ENCODE results near the gene EXD3.

Gene EXD3

DNA sequence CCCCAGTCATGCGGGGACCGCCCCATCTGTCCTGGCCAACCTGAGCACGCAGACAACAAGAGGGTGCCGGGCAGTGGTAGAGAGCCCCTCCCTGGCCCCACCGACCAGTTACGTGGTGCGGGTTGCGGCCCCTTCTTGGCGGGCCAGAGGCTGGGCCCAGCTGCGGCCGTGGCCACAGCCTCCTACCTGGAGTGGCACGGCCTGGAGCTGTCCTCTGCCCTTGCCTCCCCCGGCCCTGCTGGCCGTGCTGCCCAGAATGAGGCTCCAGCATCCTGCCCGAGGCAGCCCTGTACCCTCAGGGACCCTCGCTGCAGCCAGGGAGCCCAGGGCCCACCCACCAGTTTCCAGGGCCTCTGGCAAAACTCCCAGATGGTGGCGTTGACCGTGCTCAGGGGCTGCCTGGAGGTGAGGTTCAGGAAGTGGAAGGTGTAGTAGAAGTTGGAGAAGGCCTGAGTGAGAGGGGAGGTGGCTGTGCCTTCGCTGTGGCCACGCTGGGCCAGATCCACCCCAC is 12.5 kb upstream of the EXD3 start:
- Histone ChIP-seq H3K27me3 (no peaks in the 10 kb centered on the region), H3K36me3 (no peaks in the 10 kb centered on the region), H3K9me3 (no peaks in the 10 kb centered on the region), H3K4me3 (ENCODE audit: low read depth, low read length) (no peak overlapping the region), H3K4me1 (peaks cover 9% of the 10 kb centered on the region)
- no peak for TF ChIP-seq CTCF (IDR thresholded peaks at IDR 0.05; ENCODE audit: low read depth, low read length)
- peak; percentile 12 for DNase-seq

DNA sequence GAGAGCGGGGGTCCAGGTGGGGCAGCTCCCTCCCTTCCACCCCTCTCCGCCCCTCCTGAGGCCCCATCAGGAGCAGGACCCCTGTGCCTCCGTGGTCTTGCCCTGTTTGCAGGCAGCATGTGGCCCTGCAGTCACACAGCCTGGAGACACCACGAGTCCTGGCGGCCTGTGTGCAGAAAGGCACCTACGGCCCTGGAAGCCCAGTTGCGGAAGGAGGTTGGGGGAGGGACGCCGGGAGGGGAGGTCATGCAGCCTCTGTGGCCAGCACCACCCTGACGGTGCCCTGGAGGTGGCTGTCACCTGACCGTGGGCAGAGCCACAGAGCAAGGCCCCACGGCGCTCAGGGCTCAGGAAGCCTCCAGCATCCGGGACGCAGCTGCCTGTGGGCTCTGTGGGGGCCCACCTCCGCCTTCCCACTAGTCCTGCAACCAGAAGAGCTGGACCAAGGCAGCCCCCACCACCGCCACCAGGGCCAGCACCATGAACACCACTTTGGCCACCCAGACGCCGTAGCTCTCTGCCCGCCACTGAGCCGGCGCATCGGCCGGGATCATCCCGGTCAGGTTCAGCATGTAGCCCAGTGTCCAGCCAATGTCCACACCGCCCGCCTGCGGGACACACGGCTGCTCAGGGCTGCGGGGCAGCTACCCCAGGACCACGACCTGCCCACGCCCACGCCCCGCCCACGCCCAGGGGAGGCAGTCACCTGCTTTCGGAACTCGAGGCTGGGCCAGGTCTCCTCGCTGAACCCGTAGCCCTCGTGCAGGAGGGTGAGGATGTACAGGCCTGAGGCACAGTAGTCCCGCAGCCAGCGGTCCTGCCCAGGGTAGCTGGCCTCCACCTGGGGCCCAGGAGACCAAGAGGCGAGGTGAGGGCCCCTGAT is 11.8 kb upstream of the EXD3 start:
- no peaks in the 10 kb centered on the region for H3K27me3 ChIP-seq
- no peak overlapping the region for H3K4me3 ChIP-seq (ENCODE audit: low read depth, low read length)
- peaks cover 9% of the 10 kb centered on the region for H3K4me1 ChIP-seq
- H3K36me3 ChIP-seq = no peaks in the 10 kb centered on the region
- H3K9me3 ChIP-seq = no peaks in the 10 kb centered on the region
- peak; percentile 9 for DNase-seq
- no peak for TF ChIP-seq CTCF (IDR thresholded peaks at IDR 0.05; ENCODE audit: low read depth, low read length)

- Histone ChIP-seq H3K36me3 (no peaks in the 10 kb centered on the region), H3K27me3 (no peaks in the 10 kb centered on the region), H3K4me1 (peaks cover 9% of the 10 kb centered on the region), H3K9me3 (no peaks in the 10 kb centered on the region), H3K4me3 (ENCODE audit: low read depth, low read length) (no peak overlapping the region)
- no peak for TF ChIP-seq CTCF (IDR thresholded peaks at IDR 0.05; ENCODE audit: low read depth, low read length)
- peak; percentile 10 for DNase-seq
These were observed 11.0 kb upstream of the EXD3 start for GRCh38 chr9:137433916-137434431.

DNA sequence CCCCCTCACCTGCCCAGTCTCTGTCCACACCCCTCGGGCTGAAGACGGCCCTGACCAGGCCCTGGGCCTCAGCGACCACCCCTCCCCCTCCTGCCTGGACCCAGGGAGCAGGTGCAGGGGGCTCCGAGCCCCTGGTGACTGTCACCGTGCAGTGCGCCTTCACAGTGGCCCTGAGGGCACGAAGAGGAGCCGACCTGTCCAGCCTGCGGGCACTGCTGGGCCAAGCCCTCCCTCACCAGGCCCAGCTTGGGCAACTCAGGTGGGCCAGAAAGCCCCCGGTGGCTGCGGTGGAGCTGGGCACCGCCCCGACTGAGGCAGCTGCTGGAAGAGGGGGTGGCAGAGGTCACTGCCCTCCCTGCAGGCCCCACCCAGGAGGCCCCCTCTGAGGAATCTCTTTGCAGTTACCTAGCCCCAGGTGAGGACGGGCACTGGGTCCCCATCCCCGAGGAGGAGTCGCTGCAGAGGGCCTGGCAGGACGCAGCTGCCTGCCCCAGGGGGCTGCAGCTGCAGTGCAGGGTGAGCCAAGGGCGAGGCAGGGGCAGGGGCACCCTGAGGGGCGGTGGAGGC is 10.5 kb upstream of the EXD3 start:
- no peak for TF ChIP-seq CTCF (IDR thresholded peaks at IDR 0.05; ENCODE audit: low read depth, low read length)
- no peak overlapping the region for H3K4me3 ChIP-seq (ENCODE audit: low read depth, low read length)
- no peaks in the 10 kb centered on the region for H3K9me3 ChIP-seq
- H3K27me3 ChIP-seq = no peaks in the 10 kb centered on the region
- no peaks in the 10 kb centered on the region for H3K36me3 ChIP-seq
- peak; percentile 12 for DNase-seq
- H3K4me1 ChIP-seq = peaks cover 9% of the 10 kb centered on the region

GRCh38 chr9:137432687-137433348 is 9.9 kb upstream of the EXD3 start:
- H3K4me3 ChIP-seq (ENCODE audit: low read depth, low read length) = no peak overlapping the region
- H3K27me3 ChIP-seq = no peaks in the 10 kb centered on the region
- peaks cover 9% of the 10 kb centered on the region for H3K4me1 ChIP-seq
- DNase-seq = peak; percentile 7
- TF ChIP-seq CTCF (IDR thresholded peaks at IDR 0.05; ENCODE audit: low read depth, low read length) = no peak
- no peaks in the 10 kb centered on the region for H3K36me3 ChIP-seq
- no peaks in the 10 kb centered on the region for H3K9me3 ChIP-seq
